Stimulated activated effector memory CD8-positive, alpha-beta T cell treated with anti-CD3 and anti-CD28 coated beads, Interleukin-12 subunit alpha, Interleukin-12 subunit beta, amount 100 ng/mL, for 72 hours (primary cell): ENCODE data around the gene ANKRD62.
A peak's percentile ranks its signal among the peaks of the same experiment; 100 is the strongest.

Experiments used
- ATAC-seq: fragments of 150-1000 bp; cut with Tn5 transposase; 2 replicates; pipeline ENCODE4 v1.10.0; 2021
- DNase-seq, 2 donors: peaks; one replicate each; pipeline ENCODE4 v3.0.0; 2021 to 2022; ENCODE audit warnings: low spot score in 2 of 2
- H3K27ac Mint-ChIP-seq: one replicate; pipeline ENCODE4 v1.8.0; 2022; ENCODE audit warnings: mild to moderate bottlenecking, mixed read lengths
- H3K36me3 Mint-ChIP-seq: one replicate; pipeline ENCODE4 v1.8.0; 2022; ENCODE audit warnings: mild to moderate bottlenecking, mixed read lengths
- H3K4me1 Mint-ChIP-seq: one replicate; pipeline ENCODE4 v1.8.0; 2022; ENCODE audit warnings: mixed read lengths
- H3K4me3 Mint-ChIP-seq: one replicate; pipeline ENCODE4 v1.8.0; 2022; ENCODE audit warnings: mild to moderate bottlenecking, mixed read lengths
- H3K9me3 Mint-ChIP-seq: one replicate; pipeline ENCODE4 v1.8.0; 2022; ENCODE audit warnings: mixed read lengths

Gene ANKRD62

GRCh38 chr18:12093520-12094257, at the start of gene ANKRD62:
Gene ANKRD62, plus strand, starts transcription at chr18:12093843. Its CDS starts 175 bp downstream, at chr18:12094018.
- no peak within 1 kb of the TSS for H3K4me3 Mint-ChIP-seq
- H3K4me1 Mint-ChIP-seq: peaks cover 9% of the 10 kb centered on the region
- ATAC-seq (no peak), DNase-seq (no peak)
- H3K27ac Mint-ChIP-seq: no peak within 1 kb of the TSS
- no peaks in the 10 kb centered on the region for H3K36me3 Mint-ChIP-seq
- no peaks in the 10 kb centered on the region for H3K9me3 Mint-ChIP-seq

DNA sequence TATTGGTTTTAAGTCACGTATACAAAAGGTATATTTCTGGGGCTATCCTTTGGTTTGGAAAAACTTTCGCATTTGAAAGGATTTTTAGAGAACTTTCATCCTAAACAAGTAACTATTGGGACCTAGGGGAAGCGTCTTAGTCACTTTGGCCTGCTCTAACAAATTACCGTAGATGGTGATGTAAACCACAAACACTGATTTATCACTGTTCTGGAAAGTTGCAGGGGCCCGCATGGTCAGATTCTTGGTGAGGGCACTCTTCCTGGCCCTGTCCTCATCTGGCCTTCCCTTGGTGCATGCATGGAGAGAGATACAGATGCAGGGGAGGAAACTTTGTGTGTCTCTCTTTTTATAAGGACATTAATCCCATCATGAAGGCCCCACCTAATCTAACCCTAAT, 49.1 kb upstream of the ANKRD62 start:
- no peak overlapping the region for H3K27ac Mint-ChIP-seq
- no peaks in the 10 kb centered on the region for H3K9me3 Mint-ChIP-seq
- H3K4me3 Mint-ChIP-seq: no peak overlapping the region
- peaks cover 10% of the 10 kb centered on the region for H3K4me1 Mint-ChIP-seq
- H3K36me3 Mint-ChIP-seq: no peaks in the 10 kb centered on the region
- ATAC-seq (no peak), DNase-seq (no peak)

GRCh38 chr18:12046046-12046750, 47.4 kb upstream of the ANKRD62 start:
- H3K4me1 Mint-ChIP-seq: peaks cover 13% of the 10 kb centered on the region
- ATAC-seq: no peak
- no peaks in the 10 kb centered on the region for H3K9me3 Mint-ChIP-seq

GRCh38 chr18:12046751-12047335, 46.8 kb upstream of the ANKRD62 start:
- DNase-seq (no peak), ATAC-seq (no peak)
- H3K9me3 Mint-ChIP-seq: no peaks in the 10 kb centered on the region
- H3K4me1 Mint-ChIP-seq: peaks cover 13% of the 10 kb centered on the region
- no peak overlapping the region for H3K27ac Mint-ChIP-seq
- H3K4me3 Mint-ChIP-seq: no peak overlapping the region
- no peaks in the 10 kb centered on the region for H3K36me3 Mint-ChIP-seq

More at GRCh38 chr18:12046046-12046750, 47.4 kb upstream of the ANKRD62 start:
- Mint-ChIP-seq H3K36me3 (no peaks in the 10 kb centered on the region), H3K27ac (peak overlapping the region; percentile 52), H3K4me3 (no peak overlapping the region)
- no peak for DNase-seq

DNA sequence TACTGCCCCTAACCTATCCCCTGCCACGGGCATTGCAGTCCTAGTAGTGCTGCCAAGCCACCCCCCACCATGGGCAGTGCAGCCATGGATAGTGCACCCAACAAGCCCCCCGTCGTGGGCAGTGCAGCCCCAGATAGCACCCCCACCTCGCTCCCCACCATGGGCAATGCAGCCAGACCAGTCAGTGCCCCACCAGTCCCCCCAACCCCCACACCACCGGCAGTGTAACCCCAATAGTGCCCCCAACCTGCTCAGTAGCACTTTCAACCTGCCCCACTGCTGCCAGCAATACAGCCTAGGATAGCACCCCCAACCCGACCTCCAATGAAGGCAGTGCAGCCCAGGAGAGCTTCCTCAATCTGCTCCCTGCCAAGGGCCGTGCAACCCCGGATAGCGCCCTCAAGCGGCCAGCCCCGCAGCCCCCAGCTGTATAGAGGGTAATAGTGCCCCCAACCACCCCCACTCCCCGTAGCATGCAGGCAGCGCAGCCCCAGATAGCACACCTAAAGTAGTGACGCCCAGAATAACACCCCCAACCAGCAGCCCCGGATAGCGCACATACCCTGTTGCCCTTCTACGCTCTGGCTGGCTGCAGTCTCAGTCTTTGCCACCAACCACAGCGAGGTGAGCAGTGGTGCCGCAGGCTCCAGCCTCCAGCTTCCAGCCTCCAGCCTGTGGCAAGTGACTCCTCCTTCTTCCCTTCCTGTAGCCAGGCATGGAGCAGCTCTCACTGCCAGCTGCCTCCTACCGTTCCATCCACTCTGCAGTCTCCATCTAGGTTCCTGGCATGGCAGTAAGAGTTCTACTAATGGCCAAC, 45.4 kb upstream of the ANKRD62 start:
- H3K4me3 Mint-ChIP-seq: no peak overlapping the region
- H3K9me3 Mint-ChIP-seq: no peaks in the 10 kb centered on the region
- peak overlapping the region; percentile 51 for H3K27ac Mint-ChIP-seq
- DNase-seq (no peak), ATAC-seq (peak; percentile 7)
- H3K36me3 Mint-ChIP-seq: no peaks in the 10 kb centered on the region
- H3K4me1 Mint-ChIP-seq: peaks cover 13% of the 10 kb centered on the region

- H3K9me3 Mint-ChIP-seq: no peaks in the 10 kb centered on the region
- H3K4me3 Mint-ChIP-seq: no peak overlapping the region
- ATAC-seq (peak; percentile 40), DNase-seq (no peak)
- peaks cover 13% of the 10 kb centered on the region for H3K4me1 Mint-ChIP-seq
- H3K27ac Mint-ChIP-seq: peak overlapping the region; percentile 51
- no peaks in the 10 kb centered on the region for H3K36me3 Mint-ChIP-seq
Measured at GRCh38 chr18:12048827-12049175, 44.8 kb upstream of the ANKRD62 start.

- Mint-ChIP-seq H3K4me1 (peaks cover 13% of the 10 kb centered on the region), H3K9me3 (no peaks in the 10 kb centered on the region), H3K4me3 (no peak overlapping the region), H3K36me3 (no peaks in the 10 kb centered on the region), H3K27ac (no peak overlapping the region)
- no peak for DNase-seq
- no peak for ATAC-seq
Measured at GRCh38 chr18:12049978-12050811, 43.4 kb upstream of the ANKRD62 start.

GRCh38 chr18:12052866-12053265, 40.8 kb upstream of the ANKRD62 start:
- H3K4me1 Mint-ChIP-seq: peaks cover 13% of the 10 kb centered on the region
- H3K27ac Mint-ChIP-seq: no peak overlapping the region
- no peaks in the 10 kb centered on the region for H3K36me3 Mint-ChIP-seq
- H3K9me3 Mint-ChIP-seq: no peaks in the 10 kb centered on the region
- no peak overlapping the region for H3K4me3 Mint-ChIP-seq
- ATAC-seq (no peak), DNase-seq (no peak)

GRCh38 chr18:12053289-12053688, 40.4 kb upstream of the ANKRD62 start:
- ATAC-seq: no peak
- H3K4me3 Mint-ChIP-seq: no peak overlapping the region
- DNase-seq: no peak
- H3K4me1 Mint-ChIP-seq: peaks cover 13% of the 10 kb centered on the region
- H3K27ac Mint-ChIP-seq: no peak overlapping the region
- H3K36me3 Mint-ChIP-seq: no peaks in the 10 kb centered on the region
- no peaks in the 10 kb centered on the region for H3K9me3 Mint-ChIP-seq

GRCh38 chr18:12056034-12056883, 37.4 kb upstream of the ANKRD62 start:
- no peak overlapping the region for H3K27ac Mint-ChIP-seq
- DNase-seq (no peak), ATAC-seq (peak; percentile 17)
- H3K4me3 Mint-ChIP-seq: no peak overlapping the region
- H3K36me3 Mint-ChIP-seq: no peaks in the 10 kb centered on the region
- no peaks in the 10 kb centered on the region for H3K9me3 Mint-ChIP-seq
- no peaks in the 10 kb centered on the region for H3K4me1 Mint-ChIP-seq

DNA sequence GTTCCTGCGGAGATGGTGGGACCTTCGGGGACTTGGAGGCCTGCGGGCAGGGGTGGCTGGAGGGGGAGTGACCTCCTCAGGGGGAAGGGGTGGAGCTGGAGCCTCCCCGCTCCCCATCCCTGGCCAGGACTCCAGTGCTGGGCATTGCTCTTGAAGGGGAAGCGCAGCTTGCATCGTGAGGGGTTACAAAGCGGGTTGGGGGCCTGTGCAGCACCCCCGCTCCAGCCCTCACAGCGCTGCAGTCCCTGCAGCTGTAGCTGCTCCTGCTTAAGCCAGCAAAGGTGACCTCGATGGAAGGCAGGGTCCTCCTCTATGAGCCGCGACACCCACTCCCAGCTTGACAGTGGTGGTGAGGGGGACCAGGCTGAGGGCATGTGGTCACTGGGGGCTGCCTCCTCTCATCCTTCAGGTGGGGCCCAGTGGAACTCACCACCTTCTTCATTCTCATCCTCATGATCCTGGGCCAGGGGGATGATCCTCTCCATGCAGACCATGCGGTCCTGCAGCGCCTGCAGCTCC, 36.7 kb upstream of the ANKRD62 start:
- Mint-ChIP-seq H3K4me1 (no peaks in the 10 kb centered on the region), H3K27ac (no peak overlapping the region), H3K36me3 (no peaks in the 10 kb centered on the region), H3K9me3 (no peaks in the 10 kb centered on the region), H3K4me3 (no peak overlapping the region)
- no peak for DNase-seq
- ATAC-seq: peak; percentile 14

GRCh38 chr18:12057419-12058039, 36.1 kb upstream of the ANKRD62 start:
- no peak overlapping the region for H3K27ac Mint-ChIP-seq
- ATAC-seq: no peak
- no peaks in the 10 kb centered on the region for H3K36me3 Mint-ChIP-seq
- no peak overlapping the region for H3K4me3 Mint-ChIP-seq
- no peak for DNase-seq
- H3K9me3 Mint-ChIP-seq: no peaks in the 10 kb centered on the region
- H3K4me1 Mint-ChIP-seq: no peaks in the 10 kb centered on the region

GRCh38 chr18:12059334-12060181, 34.1 kb upstream of the ANKRD62 start:
- Mint-ChIP-seq H3K27ac (no peak overlapping the region), H3K9me3 (no peaks in the 10 kb centered on the region), H3K4me3 (no peak overlapping the region), H3K36me3 (no peaks in the 10 kb centered on the region), H3K4me1 (no peaks in the 10 kb centered on the region)
- no peak for ATAC-seq
- no peak for DNase-seq
